ENCODE data around the gene PPCS. TPM values are rescaled to one million over a fixed set of nuclear protein-coding genes. Genes with fewer than 3 reads are reported as not detected.
A peak's percentile ranks its signal among the peaks of the same experiment; 100 is the strongest.
"Not testable (repeated sequence)": the region's sequence is repeated elsewhere in the genome, so short reads cannot be mapped to it uniquely, and the experiment has no call there.

Gene PPCS
- polyA plus RNA-seq, 5 donors, result 64.6 to 72.1 (median 67.7) TPM

GRCh38 chr1:42439940-42440339, 16.4 kb upstream of the PPCS start:
- no peak for DNase-seq

- DNase-seq, result no peak
Measured at GRCh38 chr1:42442662-42443061, 13.7 kb upstream of the PPCS start.

GRCh38 chr1:42449256-42449655, 7.1 kb upstream of the PPCS start:
- DNase-seq, result no peak

- no peak for DNase-seq
Measured at GRCh38 chr1:42450061-42450460, 6.3 kb upstream of the PPCS start.

- DNase-seq, result no peak
Measured at GRCh38 chr1:42453386-42453785, 3.0 kb upstream of the PPCS start.

GRCh38 chr1:42454403-42454802, 1.9 kb upstream of the PPCS start:
- no peak for DNase-seq

- no peak for DNase-seq
Measured at GRCh38 chr1:42456754-42457089, 379 bp downstream of the PPCS start.

- DNase-seq, result no peak
Measured at GRCh38 chr1:42461196-42461595, 4.9 kb downstream of the PPCS start.

- peak; percentile 95 to 97 for DNase-seq
Measured at GRCh38 chr1:42462828-42463763, 6.8 kb downstream of the PPCS start, which contains the start of gene CCDC30. Gene CCDC30, plus strand, starts transcription at chr1:42463286. Its CDS starts 17,266 bp downstream, at chr1:42480552.

- DNase-seq, result peak in 1 of 2 donors; percentile 18
Measured at GRCh38 chr1:42463921-42464320, 7.6 kb downstream of the PPCS start.

GRCh38 chr1:42466030-42466429, 9.7 kb downstream of the PPCS start:
- DNase-seq, result no peak

- DNase-seq, result no peak
Measured at GRCh38 chr1:42469727-42470126, 13.4 kb downstream of the PPCS start.

- DNase-seq, result no peak
Measured at GRCh38 chr1:42476605-42477004, 20.3 kb downstream of the PPCS start.

GRCh38 chr1:42477354-42477753, 21.0 kb downstream of the PPCS start:
- not testable (repeated sequence) for DNase-seq

- DNase-seq, result no peak
Measured at GRCh38 chr1:42477775-42478174, 21.4 kb downstream of the PPCS start.

GRCh38 chr1:42479621-42480020, 23.3 kb downstream of the PPCS start:
- no peak for DNase-seq

- no peak for DNase-seq
Measured at GRCh38 chr1:42480921-42481320, 24.6 kb downstream of the PPCS start.

- DNase-seq, result no peak
Measured at GRCh38 chr1:42482635-42483153, 26.4 kb downstream of the PPCS start.

- no peak for DNase-seq
Measured at GRCh38 chr1:42484382-42484781, 28.0 kb downstream of the PPCS start.

GRCh38 chr1:42490237-42490636, 33.9 kb downstream of the PPCS start:
- no peak for DNase-seq

- not testable (repeated sequence) for DNase-seq
Measured at GRCh38 chr1:42502031-42502430, 45.7 kb downstream of the PPCS start.

- DNase-seq, result no peak
Measured at GRCh38 chr1:42504535-42505128, 48.3 kb downstream of the PPCS start.

GRCh38 chr1:42506576-42506975, 50.2 kb downstream of the PPCS start:
- no peak for DNase-seq
